Tibial nerve (tissue), 4 donors: ENCODE measurements around the gene CFAP251.

Experiments
- CTCF ChIP-seq, 5 experiments: fragments of 200-600 bp in 3 of 5; fragments of 450-650 bp in 2 of 5; sonication (generic) in 3 of 5; IDR thresholded peaks; one replicate each; pipeline ENCODE4 v1.5.1; 2016 to 2019; ENCODE audit warnings: antibody characterized with exemption in 5 of 5, mild to moderate bottlenecking in 3 of 5, moderate library complexity in 2 of 5
- EP300 ChIP-seq, 2 donors: sonication (generic); formaldehyde crosslinking; IDR thresholded peaks; one replicate each; pipeline ENCODE4 v1.6.1; 2017; ENCODE audit warnings: antibody characterized with exemption in 2 of 2, mild to moderate bottlenecking in 1 of 2
- POLR2A ChIP-seq, 2 donors: fragments of 450-650 bp; IDR thresholded peaks; one replicate each; pipeline ENCODE4 v1.6.1; 2017; ENCODE audit warnings: antibody characterized with exemption in 2 of 2, mild to moderate bottlenecking in 2 of 2, moderate library complexity in 2 of 2

- TF ChIP-seq CTCF (IDR thresholded peaks at IDR 0.05) (no peak), POLR2A (IDR thresholded peaks at IDR 0.05) (no peak), EP300 (IDR thresholded peaks at IDR 0.05) (no peak)
Measured at GRCh38 chr12:121905746-121906145, 12.6 kb upstream of the CFAP251 start.
